Upper lobe of right lung (tissue), 1 donor: ENCODE measurements around the gene PEPD. TPM values are rescaled to one million over a fixed set of nuclear protein-coding genes. Genes with fewer than 3 reads are reported as not detected.
A peak's percentile ranks its signal among the peaks of the same experiment; 100 is the strongest.

Experiments used
- ATAC-seq: fragments of 200-7000 bp; cut with Tn5 transposase; one replicate; pipeline ENCODE4 v1.9.1; 2020; ENCODE audit warnings: mild to moderate bottlenecking, moderate library complexity
- DNase-seq: peaks from one replicate; pipeline ENCODE4 v3.0.0-alpha.2; 2020
- H3K27ac ChIP-seq: fragments of 200-600 bp; one replicate; pipeline ENCODE4 v1.8.0; 2022
- H3K27me3 ChIP-seq: fragments of 200-600 bp; one replicate; pipeline ENCODE4 v1.8.0; 2022; ENCODE audit warnings: mild to moderate bottlenecking
- H3K36me3 ChIP-seq: fragments of 200-600 bp; one replicate; pipeline ENCODE4 v1.8.0; 2022
- H3K4me1 ChIP-seq: fragments of 200-600 bp; one replicate; pipeline ENCODE4 v1.8.0; 2022
- H3K4me3 ChIP-seq: fragments of 200-600 bp; one replicate; pipeline ENCODE4 v1.8.0; 2022; ENCODE audit warnings: mild to moderate bottlenecking
- H3K9me3 ChIP-seq: fragments of 200-600 bp; one replicate; pipeline ENCODE4 v1.8.0; 2022
- intact Hi-C: fragments of 100-400 bp; cut with DNase I; formaldehyde crosslinking; loops from one replicate; pipeline ENCODE4 v1.11.0; 2022
- total RNA-seq: library from RNA; stranded (reverse); fragmentation: NEBNext Ultra II Directional; extraction: Animal tissue kit (Norgen Biotek cat#: 25700); gene quantifications from one replicate; pipeline ENCODE4 v1.2.1, GENCODE V29; 2021
- TF ChIP-seq, protein P1 (sequence below): fragments of 200-600 bp; IDR thresholded peaks from one replicate; pipeline ENCODE4 v1.8.0; 2022; ENCODE audit warnings: antibody characterized with exemption
- donor health status: DM: no; HTN: yes; CAD: no; lungs with severe emphysema.

Gene PEPD
- total RNA-seq, 1 donor from 2014 or later, result 78.4 TPM

DNA sequence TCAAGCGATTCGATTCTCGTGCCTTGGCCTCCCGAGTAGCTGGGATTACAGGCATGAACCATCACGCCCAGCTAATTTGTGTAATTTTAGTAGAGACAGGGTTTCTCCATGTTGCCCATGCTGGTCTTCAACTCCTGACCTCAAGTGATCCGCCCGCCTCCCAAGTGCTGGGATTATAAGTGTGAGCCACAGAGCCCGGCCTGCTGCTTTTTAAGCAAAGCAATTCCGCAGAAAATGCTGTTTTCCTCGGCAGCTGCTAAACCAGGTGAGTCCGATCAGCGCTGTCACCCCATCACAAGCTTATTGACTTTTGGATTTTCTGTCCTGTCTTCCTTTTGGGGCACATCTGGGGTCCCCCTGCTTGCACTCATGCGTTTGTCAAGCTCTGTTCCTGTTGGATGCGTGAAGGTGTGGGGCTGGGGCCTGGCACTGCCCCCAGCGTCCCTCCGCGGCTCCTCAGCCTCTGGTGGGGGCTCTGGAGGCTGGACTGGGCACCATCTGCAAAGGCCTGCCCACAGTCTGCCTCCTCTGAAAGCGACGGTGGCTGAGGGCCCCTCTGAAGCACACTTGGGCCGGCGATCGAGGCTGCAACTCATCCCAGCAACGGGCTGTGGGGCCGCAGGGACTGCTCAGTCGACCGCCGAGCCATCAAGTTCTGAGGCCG, 122.4 kb downstream of the PEPD start:
- Histone ChIP-seq H3K4me1 (peaks cover 31% of the 10 kb centered on the region), H3K9me3 (no peaks in the 10 kb centered on the region), H3K27me3 (no peaks in the 10 kb centered on the region), H3K27ac (no peak overlapping the region), H3K36me3 (no peaks in the 10 kb centered on the region), H3K4me3 (no peak overlapping the region)
- peak; percentile 57 for DNase-seq
- TF ChIP-seq, protein P1, sequence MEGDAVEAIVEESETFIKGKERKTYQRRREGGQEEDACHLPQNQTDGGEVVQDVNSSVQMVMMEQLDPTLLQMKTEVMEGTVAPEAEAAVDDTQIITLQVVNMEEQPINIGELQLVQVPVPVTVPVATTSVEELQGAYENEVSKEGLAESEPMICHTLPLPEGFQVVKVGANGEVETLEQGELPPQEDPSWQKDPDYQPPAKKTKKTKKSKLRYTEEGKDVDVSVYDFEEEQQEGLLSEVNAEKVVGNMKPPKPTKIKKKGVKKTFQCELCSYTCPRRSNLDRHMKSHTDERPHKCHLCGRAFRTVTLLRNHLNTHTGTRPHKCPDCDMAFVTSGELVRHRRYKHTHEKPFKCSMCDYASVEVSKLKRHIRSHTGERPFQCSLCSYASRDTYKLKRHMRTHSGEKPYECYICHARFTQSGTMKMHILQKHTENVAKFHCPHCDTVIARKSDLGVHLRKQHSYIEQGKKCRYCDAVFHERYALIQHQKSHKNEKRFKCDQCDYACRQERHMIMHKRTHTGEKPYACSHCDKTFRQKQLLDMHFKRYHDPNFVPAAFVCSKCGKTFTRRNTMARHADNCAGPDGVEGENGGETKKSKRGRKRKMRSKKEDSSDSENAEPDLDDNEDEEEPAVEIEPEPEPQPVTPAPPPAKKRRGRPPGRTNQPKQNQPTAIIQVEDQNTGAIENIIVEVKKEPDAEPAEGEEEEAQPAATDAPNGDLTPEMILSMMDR, result no peak
- intact Hi-C loops, result no loop called here
- ATAC-seq, result no peak

DNA sequence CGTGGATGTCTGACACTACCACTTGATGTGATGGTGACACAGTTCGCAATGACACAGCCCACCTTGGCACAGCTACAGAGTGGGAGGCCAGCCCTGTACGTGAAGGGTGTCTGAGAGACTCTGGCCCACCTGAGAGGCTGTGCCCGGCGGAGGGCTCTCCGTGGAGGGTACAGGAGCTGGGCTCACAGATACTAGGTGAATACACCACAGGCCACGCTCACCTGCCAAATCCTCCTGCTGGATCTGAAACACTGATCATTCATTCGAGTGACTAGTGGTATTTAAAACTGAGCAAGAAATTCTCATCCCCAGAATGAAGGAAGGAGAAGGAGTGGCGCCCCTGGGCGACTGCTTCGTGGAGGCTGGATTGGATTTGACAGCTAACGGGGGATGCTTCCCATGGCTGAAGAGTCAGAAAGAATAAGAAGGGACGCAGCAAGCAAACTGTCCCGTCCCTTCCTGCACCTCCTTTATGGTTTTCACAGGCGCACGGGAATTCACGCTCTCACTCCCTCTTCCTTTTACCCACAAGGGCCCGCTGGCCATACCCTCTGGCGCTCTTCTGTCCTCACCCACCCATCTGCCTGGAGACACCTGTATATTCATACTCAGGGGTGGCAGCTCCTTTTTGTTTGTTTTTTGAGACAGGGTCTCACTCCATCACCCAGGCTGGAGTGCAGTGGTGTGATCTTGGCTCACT, 123.1 kb downstream of the PEPD start:
- H3K36me3 ChIP-seq, result no peaks in the 10 kb centered on the region
- intact Hi-C loops, result no loop called here
- H3K9me3 ChIP-seq, result no peaks in the 10 kb centered on the region
- no peak overlapping the region for H3K27ac ChIP-seq
- peaks cover 34% of the 10 kb centered on the region for H3K4me1 ChIP-seq
- no peak overlapping the region for H3K4me3 ChIP-seq
- H3K27me3 ChIP-seq, result no peaks in the 10 kb centered on the region
- TF ChIP-seq, protein P1, result no peak
- ATAC-seq (no peak), DNase-seq (peak; percentile 49)

DNA sequence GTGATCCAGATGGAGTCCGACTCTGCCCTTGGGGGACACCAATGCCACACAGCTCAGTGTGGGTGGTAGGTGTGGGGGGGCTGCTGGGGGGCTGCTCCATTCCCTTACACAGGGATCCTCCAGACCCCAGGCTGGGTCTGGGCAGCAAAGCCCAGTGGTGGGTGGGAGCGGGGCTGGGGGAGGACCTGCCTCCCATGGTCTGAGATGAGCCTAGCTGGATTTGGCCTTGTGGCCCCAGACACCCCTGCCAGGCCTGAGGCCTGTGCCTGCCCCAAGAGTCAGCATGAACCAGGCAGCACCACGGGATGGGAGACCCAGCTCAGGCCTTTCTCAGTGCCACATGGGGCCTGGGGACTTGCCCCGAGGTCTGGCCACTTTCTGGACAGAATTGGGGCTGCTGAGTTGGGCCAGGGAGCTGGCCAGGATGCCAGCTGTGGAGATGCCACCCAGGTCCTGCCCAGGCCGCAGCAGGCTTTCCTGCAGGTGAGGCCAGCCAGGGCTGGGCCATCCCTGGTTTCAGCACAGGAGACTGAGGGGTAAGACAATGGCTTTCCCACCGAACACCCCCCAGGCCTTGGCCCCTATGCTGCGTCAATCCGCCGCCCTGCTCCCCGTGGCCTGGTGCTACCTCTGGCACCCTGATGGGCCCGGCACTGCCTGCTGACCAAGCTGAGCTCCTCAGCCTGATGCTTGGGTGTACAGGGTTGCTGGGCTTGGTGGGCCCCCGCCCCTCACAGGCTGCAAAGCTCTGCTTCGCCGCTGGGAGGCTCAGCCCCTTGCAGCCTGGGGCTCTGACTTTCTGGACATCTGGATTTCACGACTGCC, 123.8 kb downstream of the PEPD start:
- Histone ChIP-seq H3K4me3 (no peak overlapping the region), H3K27ac (no peak overlapping the region), H3K9me3 (no peaks in the 10 kb centered on the region), H3K36me3 (no peaks in the 10 kb centered on the region), H3K27me3 (no peaks in the 10 kb centered on the region), H3K4me1 (peaks cover 29% of the 10 kb centered on the region)
- ATAC-seq (no peak), DNase-seq (peak; percentile 54)
- TF ChIP-seq, protein P1, result no peak
- intact Hi-C loops, result no loop called here

DNA sequence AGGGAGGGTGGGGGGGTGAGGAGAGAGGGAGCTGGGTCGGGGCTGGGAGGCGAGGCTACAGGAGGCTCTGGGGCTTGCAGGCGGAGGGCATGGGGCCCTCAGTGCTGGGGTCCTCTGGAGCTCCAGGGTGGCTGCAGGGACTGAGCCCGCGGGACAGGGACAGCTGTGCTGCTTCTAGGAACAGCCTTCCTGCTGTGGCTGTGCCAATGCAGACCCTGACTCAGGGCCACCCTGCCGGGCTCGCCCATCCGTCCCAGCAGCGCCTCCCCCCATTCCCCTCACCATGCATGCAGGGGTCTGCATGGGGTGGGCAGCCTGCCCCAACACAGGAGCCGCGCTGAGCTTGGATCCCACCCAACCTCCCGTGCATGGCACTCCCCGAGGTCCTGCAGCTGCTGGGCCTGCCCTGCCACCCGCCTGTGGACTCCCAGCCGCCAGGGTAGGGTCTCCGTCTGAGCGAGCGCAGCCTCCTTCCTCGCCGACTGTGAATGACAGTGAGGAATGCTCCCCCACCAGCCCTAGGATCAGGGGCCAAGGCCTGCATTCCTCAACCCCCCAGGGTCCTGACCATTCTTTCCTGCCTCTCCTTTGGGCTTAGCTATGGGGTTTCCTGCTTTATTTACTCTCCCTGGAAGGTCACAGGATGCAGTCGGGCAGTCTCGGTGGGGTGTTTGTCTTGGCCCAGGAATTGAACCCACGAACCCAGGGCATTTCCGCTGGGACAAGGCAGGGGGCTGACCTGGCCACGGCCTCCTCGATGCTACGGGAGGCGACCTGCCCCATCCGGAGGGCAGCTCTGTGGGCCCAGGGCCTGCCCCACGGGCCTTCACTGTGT, 124.7 kb downstream of the PEPD start:
- DNase-seq (peak; percentile 62), ATAC-seq (no peak)
- no peak overlapping the region for H3K4me3 ChIP-seq
- H3K27ac ChIP-seq, result no peak overlapping the region
- TF ChIP-seq, protein P1, result no peak
- no peaks in the 10 kb centered on the region for H3K9me3 ChIP-seq
- no peaks in the 10 kb centered on the region for H3K36me3 ChIP-seq
- intact Hi-C loops, result no loop called here
- H3K4me1 ChIP-seq, result peaks cover 38% of the 10 kb centered on the region
- H3K27me3 ChIP-seq, result no peaks in the 10 kb centered on the region
